Endothelial cell of hepatic sinusoid (primary cell): ENCODE measurements around the gene MS4A15.
"Not testable (repeated sequence)": the region's sequence is repeated elsewhere in the genome, so short reads cannot be mapped to it uniquely, and the experiment has no call there.

Experiments used
- in situ Hi-C: cut with HindIII; loops from 2 replicates; pipeline ENCODE4 v1.10.0; 2017; ENCODE audit warnings: low sequenced_read_pairs

MS4A15 gene

DNA sequence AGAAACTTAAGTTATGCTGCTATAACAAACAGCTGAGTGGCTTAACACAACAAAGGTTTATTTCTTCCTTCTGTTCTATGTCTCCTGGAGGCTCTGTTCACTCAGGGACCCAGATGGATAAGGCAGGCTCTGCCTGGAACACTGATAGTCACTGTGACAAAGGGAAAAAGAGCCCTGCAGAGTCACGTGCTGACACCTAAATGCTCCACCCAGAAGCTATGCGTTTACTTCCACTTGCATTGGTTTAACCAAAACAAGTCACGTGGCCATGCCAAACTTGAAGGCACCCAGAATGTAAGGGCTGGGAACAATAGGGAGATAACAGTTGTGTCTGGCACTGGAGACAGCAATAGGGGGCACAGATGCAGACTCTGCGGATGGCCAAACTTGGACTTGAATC is 3.4 kb upstream of the MS4A15 start:
- in situ Hi-C loops: no loop called here

DNA sequence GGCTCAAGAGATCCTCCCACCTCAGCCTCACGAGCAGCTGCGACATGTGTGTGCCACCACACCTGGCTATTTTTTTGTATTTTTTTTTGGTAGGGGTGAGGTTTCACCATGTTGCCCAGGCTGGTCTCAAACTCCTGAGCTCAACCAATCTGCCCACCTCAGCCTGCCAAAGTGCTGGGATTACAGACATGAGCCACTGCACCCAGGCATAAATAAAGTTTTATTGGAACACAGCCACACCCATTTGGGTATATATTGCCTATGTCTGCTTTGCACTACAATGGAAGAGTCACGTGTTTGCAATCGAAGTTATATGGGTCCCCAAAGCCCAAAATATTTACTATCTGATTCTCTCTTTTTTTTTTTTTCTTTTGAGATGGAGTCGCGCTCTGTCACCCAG is 1.8 kb upstream of the MS4A15 start:
- in situ Hi-C loops: no loop called here

DNA sequence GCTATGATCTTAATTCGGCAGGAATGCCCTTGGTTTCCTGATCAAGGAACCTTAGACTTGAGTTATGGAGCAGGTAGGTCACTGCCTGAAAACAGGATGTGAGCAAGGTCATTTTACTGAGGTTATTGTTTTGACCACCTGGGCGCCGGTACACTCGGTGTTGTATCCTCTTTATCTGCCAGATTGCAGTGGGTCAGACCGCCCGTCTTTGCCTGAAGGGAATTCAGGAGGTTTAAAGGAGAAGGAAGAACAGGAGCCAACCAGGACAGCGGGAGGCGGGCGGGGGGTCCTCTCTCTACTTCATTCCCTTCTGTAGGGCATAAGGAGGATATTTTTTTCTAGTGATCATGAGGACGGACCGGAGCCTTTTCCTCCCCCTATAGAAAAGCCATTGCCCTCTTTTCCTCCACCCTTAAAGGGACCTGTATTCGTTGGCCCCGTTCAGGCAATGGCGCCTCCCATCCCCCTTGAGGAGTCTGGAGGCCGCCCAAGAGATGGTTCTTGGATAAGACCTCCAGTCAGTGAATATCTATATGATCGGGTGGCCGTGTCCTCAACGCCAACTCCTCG is 649 bp downstream of the MS4A15 start:
- in situ Hi-C loops: no loop called here

DNA sequence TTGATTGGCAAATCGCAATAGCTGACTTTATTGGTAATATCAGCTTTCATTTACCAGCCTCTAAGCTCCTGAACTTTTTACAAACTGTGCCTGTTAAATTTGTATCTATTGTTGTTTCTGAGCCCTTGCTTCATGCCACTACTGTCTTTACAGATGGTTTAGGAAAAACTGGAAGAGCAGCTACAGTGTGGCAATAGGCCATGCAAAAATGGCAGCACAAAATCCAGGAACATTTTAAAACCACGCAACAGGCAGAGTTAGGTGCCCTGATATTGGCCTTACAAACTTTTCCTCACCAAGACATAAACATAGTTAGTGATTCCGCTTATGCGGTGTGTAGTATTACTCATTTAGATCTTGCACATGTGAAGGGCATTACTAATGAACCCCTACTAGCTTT is 2.0 kb downstream of the MS4A15 start:
- in situ Hi-C loops: not testable (repeated sequence)

DNA sequence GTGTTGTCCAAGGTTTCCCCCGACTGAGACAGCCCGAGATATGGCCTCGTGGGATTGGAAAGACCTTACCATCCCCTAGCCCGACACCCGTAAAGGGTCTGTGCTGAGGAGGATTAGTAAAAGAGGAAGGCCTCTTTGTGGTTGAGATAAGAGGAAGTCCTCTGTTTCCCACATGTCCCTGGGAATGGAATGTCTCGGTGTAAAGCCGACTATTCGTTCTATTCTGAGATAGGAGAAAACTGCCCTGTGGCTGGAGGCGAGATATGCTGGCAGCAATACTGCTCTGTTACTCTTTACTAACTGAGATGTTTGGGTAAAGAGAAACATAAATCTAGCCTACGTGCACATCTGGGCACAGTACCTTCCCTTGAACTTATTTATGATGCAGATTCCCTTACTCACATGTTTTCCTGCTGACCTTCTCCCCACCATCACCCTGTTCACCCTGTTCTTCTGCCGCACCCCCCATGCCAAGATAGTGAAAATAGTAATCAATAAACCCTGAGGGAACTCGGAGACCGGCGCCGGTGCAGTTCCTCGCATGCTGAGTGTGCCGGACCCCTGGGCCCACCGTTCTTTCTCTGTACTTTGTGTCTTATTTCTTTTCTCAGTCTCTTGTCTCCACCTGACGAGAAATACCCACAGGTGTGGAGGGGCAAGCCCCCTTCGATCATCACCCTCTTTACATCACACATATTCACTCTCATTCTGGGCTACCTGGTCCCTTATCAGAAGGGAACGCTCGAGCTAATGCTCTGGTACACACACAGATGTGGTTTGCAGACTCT is 3.0 kb downstream of the MS4A15 start:
- in situ Hi-C loops: not testable (repeated sequence)

DNA sequence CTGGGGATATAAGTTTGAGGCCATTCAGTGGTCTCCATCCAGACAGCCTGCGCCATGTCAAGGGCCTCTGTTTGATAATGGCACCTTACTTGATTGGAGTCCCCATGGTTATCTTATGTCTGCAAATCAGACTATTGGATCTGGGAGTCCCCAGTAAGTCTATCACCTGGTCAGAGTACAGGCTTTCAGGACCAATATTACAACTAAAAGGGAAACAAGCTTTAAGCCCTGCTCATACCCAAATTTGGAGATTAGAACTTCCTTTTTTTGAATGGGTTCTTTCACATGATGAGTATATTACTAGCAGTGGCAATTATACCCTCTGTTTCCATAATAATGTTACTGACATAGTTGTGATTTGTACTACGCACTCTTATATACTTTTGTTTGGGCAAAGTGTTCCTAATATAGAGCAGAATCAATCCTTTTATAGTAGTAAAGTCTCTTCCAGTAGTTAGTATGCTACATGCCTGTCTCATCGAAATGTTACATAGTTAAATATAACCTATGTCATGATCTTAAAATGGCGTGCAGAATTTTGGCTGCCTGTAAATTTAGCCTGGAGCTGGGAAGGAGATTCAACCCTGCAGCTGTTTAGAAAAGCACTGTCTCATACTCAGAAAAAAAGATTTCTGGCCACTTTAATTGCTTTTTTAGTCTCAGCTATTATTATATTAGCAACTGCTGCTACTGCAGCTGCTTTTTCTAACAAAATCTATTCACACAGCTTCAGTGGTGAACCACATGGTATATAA is 4.9 kb downstream of the MS4A15 start:
- in situ Hi-C loops: no loop called here

DNA sequence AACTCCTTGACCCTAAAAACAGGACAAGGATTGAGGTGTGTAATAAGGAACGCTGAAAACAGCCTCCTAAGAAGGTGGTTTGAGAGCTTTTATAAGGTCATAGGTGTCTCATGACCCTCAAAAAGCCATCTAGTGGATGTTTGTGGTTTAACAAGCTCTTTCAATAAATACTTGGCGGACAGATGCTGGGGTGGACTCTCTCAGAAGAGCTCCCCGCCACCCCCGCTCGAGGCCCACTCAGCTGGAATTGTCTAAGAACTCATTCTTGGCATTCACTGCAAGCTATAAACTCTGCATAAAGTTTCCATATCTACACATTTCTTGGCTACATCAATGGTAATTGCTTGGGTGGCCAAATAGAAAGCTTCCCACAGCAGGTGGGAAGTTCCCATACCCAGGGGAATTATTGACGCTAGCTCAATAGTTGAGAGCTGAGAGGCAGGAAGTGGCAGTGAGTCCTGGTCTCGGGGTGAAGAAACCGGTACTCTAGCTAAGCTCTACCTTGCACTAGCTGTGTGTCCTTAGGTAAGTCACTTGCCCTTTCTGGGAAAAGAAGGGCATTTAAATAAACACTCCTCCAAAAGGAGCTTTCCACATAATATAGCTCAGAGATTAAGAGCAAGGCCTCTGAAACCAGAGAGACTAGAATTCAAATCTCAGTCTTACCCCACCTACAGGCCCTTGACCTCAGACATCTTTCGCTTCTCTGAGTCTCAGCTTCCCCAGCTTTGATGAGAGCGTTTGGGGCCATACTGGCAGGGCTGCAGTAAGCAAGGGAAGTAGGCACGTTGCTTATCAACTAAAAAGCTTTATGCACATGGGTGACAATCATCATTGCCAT is 6.4 kb downstream of the MS4A15 start:
- in situ Hi-C loops: no loop called here

DNA sequence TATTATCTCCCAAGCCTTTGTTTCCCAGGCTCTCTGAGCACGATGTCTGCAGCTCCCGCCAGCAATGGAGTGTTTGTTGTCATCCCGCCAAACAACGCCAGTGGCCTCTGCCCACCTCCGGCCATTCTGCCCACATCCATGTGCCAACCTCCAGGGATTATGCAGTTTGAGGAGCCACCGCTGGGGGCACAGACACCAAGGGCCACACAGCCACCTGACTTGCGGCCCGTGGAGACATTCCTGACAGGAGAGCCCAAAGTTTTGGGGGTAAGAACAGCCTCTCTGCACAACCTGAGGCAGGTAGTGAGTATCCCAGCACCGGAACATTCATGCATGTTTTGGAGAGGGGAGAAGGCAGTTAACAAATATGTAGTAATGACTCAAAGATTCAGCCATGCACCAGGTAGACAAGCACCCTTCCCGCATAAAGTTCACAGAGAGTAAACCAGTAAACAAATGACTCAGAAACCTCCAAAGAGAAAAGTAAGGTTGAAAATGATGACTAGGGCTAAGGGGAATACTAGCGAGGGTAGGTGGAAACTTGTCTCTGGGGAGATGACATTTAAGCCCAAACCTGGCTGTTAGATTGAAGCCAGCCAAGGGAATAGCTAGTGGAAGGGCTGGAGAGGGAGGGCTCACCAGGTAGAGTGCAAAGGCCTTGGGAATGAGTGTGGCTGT is 7.2 kb downstream of the MS4A15 start:
- in situ Hi-C loops: no loop called here

DNA sequence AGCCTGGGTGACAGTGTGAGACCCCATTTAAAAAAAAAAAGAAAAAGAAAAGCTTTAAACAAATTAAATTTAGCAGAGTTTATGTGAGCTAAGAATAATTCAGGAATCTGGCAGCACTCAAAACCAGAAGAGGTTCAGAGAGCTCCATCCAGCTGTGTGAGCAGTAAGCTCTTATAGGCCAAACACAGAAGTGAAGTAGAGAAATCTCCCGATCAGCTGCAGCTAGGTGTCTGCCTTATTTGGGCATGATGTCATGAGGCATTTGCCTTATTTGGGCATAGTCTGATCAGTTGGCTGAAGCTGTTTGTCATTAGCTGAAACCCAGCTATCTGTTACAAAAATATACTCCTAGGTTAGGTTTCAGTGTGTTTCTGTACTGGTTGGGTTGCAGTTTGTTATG is 8.2 kb downstream of the MS4A15 start:
- in situ Hi-C loops: no loop called here

DNA sequence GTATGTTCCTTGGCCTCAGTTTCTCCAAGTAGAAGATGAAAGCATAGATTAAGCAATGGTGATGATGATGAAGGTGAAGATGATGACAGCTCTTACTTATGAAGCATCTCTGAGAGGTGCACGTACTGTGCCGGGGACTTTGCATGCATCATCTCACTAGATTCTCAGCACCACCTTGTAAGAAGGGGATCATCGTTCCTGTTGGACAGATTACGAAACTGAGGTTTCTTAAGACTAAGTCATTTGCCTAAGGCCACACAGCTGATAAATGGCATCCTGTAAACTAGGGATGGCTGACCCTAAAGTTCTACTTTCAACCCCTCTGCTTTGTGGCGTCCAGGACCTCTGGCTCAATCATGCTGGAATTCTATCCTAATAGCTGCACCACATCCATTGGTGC is 8.7 kb downstream of the MS4A15 start:
- in situ Hi-C loops: no loop called here

DNA sequence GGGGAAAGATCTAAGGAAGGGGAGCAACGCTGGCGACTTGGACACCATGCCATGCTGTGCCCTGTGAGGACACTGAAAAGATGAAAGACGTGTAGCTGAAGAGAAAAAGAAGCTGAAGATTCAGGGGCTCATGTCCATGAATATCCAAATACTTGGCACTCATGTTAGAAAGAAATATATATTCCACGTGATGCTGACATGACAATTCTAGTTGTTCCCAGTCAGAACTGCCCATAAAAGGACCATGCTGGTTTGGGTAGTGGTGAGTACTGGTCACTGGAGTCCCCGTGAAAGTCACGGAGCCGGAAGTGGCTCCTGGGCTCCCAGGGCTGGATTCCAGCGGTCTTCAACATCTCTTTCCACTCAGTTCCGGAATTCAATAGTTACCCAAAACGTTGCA is 9.9 kb downstream of the MS4A15 start:
- in situ Hi-C loops: no loop called here

DNA sequence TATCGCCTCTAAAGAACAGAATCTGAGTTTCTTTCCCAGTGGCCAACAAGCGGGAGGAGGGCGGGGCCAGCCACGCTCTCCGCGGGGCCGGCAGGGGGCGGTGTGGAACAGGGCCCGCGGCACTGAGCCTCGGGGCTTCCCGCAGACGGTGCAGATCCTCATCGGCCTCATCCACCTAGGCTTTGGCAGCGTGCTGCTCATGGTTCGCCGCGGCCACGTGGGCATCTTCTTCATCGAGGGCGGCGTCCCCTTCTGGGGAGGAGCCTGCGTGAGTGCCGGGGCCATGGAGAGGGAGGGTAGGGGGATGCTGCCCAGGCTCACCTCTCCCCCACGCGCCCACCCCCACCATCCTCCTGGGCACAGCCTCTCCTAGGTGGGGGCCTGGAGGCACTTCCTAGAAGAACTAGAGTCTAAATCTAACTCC is 10.7 kb downstream of the MS4A15 start:
- in situ Hi-C loops: no loop called here

DNA sequence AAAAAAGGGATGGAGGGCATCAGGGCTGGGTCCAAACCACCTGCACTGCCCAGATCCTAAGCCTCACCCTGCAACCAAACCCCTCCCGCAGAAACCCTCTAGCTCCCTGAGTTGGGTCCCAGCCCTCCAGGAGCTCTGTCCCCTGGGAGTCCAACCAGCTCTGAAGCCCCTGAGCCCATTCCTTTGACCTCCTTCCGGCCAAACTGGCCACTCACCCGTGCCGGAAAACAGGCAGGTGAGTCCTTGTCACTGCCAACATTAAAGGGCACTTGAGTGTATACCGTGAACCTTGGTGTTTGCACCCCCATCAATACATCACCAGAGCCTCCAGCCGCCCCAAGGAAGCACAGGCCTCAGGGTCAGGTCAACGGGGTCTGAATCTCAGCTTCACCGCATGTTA is 11.5 kb downstream of the MS4A15 start:
- in situ Hi-C loops: no loop called here

DNA sequence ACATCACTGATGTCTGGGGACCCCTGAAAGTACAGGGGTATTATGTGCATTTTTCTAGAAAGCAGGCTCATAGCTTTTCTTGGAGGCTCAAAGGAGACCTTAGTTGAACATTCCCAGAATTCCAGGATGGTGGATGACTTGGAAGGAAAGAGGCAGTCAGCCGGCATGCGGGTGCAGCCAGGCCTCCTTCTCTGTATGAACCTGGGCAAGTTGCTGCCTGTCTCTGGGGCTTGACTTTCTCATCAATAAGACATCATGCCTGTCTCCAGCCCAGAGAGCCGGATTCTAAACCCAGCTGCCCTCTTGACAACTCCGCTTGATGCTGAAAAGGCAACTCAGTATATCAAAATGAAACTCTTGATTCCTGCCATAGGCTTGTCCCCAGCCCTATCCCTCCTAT is 12.6 kb downstream of the MS4A15 start:
- in situ Hi-C loops: no loop called here

DNA sequence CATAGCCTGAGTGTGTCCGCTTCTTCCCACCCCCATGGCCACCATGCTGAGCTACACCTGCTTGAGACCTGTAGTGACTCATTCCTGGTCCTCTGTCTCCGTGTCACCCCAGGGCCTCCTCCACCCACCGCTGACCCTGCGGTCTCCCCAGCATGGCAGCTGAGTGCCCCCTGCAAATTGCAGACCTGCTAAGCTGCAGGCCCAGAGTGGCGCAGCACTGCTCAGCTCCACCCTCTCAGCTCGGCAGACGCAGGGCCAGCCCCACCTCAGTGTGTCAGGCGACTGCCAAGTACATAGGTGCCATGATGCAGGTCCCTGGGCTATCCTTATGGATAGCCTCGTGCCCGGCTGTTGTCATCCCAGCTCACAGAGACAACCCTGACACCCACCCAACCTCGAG is 13.1 kb downstream of the MS4A15 start:
- in situ Hi-C loops: loop anchor here (5.0 kb wide), 1 partner anchor 127 kb away; no protein-coding TSS in a partner anchor

DNA sequence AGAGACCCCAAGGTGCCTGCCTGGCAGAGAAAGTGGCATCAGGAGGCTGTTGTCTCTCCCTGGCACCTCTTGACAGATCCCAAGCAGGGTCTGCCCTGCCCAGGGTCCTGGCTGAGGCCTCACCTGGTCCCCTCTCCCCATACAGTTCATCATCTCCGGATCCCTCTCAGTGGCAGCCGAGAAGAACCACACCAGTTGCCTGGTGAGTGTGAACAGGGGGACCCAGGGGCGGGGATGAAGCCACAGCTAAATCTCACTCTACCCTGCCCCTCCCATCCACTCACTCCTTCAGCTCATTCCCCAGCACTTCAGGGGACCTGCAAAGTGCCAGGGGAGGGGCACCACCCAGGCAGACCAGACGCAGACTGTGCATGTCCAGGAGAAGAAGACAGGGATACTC is 14.5 kb downstream of the MS4A15 start:
- in situ Hi-C loops: loop anchor here (5.0 kb wide), 1 partner anchor 126 kb away; no protein-coding TSS in a partner anchor

DNA sequence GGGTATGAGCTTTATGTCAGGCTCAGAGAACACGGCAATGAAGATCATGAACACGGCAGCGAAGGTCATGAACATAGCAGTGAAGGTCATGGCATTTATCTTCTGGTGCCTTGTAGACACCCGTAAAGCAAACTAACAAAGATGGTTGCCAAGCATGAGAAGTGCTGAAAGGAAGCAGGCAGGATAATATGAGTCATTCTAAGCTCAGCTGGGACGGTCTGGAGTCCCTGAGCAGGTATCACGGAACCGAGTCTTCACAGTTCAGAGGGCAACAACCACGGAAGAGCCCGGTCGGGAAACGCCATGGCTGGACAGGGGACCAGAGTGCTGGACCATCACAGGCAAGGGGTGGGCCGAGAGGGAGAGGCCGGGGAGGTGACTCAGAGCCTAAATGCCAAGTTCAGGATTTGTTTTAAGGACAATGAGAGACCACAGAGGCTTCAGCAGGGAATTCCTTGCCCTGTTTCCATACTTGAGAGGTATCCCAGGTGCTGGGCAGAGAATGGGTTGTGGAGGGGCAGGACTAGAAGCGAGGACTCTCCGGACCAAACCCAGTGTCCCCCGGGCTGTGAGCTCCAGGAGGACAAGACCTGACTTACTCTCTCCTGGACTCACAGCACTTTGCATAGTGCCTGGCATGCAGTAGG is 15.3 kb downstream of the MS4A15 start:
- in situ Hi-C loops: loop anchor here (5.0 kb wide), 1 partner anchor 125 kb away; no protein-coding TSS in a partner anchor

DNA sequence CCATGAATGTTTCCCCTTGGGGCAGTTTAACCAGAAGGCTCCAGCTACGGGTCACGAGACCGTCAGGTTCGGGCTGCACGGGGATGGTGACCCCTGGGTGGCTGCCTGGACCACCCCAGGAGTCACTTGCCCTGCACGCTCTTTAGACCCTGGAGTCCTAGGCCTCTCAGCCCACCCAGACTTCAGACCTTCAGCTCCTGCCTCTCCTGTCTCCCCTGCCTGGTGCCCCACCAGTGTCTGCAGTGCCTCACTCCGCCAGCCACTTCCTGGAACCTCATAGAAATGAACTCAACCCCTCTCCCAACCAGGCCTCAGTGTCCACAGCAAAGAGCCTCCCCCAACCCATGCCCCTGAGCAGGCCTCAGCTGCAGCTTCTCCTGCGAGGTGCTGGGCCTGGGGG is 16.0 kb downstream of the MS4A15 start:
- in situ Hi-C loops: loop anchor here (5.0 kb wide), 1 partner anchor 125 kb away; no protein-coding TSS in a partner anchor

DNA sequence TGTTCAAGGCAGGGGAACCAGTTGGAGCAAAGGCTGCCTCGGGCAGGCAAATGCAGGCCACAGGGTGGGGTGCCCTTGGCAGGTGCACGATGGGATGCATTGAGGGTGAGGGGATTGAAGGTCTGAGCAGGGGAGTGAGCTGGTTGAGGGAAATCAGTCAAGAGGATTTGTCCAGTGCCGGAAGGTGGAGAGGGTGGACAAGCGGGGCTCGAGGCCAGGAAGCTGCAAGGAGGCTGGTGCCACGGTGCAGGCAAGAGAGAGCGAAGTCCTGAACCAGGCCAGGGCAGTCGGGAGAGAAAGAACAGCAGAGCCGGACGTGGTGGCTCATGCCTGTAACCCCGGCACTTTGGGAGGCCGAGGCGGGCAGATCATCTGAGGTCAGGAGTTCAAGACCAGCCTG is 18.1 kb downstream of the MS4A15 start:
- in situ Hi-C loops: loop anchor here (5.0 kb wide), 2 partner anchors 53 to 123 kb away; no protein-coding TSS in a partner anchor
